ENCODE results near the gene SMAGP.
A peak's percentile ranks its signal among the peaks of the same experiment; 100 is the strongest.
"Not testable (repeated sequence)": the region's sequence is repeated elsewhere in the genome, so short reads cannot be mapped to it uniquely, and the experiment has no call there.

SMAGP gene, protein sequence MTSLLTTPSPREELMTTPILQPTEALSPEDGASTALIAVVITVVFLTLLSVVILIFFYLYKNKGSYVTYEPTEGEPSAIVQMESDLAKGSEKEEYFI

GRCh38 chr12:51270067-51270950, at the start of gene SMAGP:
Gene SMAGP (minus strand): TSS chr12:51270415. CDS start chr12:51269278, 1,137 bp downstream.
- DNase-seq, result peak; percentile 41

GRCh38 chr12:51318846-51319599, 48.8 kb upstream of the SMAGP start:
- DNase-seq, result peak; percentile 61

DNA sequence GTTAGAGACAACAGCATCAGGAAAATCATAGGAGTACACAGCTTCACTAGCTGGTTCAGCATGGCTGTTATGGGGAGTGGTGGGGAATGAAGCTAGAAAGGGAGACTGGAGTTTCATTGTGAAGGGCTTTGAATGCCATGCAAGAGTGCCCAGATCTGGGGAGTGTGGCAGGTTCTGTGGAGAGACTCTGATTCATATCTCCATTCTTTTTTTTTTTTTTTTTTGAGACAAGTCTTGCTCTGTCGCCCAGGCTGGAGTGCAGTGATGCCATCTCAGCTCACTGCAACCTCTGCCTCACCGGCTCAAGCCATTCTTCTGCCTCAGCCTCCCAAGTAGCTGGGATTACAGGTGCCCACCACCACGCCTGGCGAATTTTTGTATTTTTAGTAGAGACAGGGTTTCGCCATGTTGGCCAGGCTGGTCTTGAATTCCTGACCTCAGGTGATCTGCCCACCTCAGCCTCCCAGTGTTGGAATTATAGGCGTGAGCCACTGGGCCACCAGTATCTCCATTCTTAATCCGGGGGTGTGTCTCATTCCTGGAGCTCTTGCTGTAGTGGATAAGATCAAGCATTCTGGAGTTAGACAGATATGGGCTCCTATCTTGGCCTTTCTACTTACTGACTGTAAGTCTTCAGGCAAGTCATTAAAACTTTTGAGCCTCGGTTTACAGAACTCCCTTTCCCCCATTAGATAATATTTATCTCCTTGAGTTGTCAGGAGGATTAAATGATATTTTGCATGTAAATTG, 48.0 kb upstream of the SMAGP start:
- DNase-seq, result not testable (repeated sequence)

DNA sequence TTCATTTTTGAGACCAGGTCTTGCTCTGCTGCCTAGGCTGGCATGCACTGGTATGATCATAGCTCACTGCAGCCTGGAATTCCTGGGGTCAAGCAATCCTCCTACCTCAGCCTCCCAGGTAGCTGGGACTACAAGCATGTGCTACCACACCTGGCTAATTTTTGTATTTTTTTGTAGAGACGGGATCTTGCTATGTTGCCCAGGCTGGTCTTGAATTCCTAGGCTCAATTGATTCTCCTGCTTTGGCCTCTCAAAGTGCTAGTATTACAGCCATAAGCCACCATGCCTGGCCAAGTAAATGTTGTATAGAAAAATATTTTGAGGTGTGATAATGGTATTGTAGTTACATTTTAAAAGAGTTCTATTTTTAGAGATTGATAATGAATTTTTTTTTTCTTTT, 41.2 kb upstream of the SMAGP start:
- no peak for DNase-seq

DNA sequence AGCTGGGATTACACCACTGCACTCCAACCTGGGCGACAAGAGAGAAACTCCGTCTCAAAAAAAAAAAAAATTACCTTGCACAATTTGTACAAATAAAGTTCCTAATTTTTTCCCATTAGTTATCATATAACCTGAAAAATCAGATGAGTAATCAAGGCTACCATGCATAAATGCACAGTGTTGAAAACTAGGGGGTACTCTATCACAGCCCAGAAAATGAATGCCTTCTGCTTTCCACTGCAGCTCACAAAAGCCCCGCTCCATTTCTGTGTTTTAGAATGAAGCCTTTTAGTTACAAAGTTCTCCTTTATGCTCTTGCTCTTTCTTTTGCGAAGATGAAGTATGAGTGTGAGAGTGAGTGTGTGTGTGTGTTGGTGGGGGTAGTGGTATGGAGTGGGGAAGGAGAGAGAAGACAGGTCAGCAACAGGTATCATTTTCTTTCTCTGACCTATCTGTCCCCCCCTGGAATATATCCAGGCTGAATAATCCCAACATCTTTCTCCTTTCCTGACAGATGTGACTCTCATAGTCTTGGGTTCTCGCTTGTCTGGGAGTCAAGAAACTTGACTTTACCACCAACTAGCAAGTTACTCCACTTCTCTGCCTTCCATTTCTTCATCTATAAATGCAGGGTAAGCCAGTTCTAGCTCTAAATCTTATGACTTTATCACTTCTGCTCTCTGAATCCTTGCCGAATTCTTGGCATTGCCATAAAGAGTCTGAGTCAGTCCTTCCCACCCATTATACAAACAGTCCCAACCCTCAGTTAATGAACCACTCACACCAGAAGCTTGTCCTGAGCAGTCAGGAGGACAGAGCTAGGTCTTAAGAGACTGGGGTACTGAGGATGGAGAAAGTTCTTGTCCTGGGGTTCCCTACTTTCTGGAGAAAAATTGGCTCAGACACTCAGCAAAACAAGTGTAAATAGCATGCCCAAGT, 37.7 kb upstream of the SMAGP start:
- no peak for DNase-seq

- no peak for DNase-seq
Measured at GRCh38 chr12:51306507-51306906, 36.3 kb upstream of the SMAGP start.

DNA sequence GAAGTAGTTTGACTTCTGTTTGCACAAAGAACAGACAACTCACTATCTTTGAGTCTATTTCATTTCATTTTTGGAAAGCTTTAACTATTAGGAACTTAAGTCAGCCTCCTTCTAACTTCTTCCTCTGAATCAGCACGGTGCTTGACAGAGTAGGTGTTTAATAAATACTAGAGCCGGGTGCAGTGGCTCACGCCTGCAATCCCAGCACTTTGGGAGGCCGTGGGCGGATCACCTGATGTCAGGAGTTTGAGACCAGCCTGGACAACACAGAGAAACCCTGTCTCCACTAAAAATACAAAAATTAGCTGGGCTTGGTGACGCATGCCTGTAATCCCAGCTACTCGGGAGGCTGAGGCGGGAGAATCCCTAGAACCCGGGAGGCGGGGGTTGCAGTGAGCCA, 30.6 kb upstream of the SMAGP start:
- DNase-seq, result not testable (repeated sequence)

DNA sequence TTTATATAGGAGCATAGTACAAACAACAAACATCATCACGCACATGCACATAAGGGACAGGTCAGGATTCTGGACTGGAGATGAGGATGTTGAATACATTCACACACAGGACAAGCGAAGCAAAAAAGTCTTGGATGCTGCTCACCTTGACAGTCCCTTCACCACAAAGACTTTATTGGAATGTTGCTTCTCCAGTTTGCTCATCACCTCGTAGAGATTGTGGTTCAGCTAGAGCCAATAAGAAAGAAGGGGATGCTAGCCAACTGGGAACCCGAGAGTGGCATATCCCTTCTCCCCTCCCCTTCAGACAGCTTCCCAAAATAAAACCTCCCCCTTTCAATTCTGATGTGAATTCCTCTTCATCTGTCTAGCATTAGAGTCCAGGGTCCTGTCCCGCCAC, 25.4 kb upstream of the SMAGP start:
- DNase-seq, result no peak

- not testable (repeated sequence) for DNase-seq
Measured at GRCh38 chr12:51294097-51294496, 23.9 kb upstream of the SMAGP start.

- no peak for DNase-seq
Measured at GRCh38 chr12:51293696-51294095, 23.5 kb upstream of the SMAGP start.

DNA sequence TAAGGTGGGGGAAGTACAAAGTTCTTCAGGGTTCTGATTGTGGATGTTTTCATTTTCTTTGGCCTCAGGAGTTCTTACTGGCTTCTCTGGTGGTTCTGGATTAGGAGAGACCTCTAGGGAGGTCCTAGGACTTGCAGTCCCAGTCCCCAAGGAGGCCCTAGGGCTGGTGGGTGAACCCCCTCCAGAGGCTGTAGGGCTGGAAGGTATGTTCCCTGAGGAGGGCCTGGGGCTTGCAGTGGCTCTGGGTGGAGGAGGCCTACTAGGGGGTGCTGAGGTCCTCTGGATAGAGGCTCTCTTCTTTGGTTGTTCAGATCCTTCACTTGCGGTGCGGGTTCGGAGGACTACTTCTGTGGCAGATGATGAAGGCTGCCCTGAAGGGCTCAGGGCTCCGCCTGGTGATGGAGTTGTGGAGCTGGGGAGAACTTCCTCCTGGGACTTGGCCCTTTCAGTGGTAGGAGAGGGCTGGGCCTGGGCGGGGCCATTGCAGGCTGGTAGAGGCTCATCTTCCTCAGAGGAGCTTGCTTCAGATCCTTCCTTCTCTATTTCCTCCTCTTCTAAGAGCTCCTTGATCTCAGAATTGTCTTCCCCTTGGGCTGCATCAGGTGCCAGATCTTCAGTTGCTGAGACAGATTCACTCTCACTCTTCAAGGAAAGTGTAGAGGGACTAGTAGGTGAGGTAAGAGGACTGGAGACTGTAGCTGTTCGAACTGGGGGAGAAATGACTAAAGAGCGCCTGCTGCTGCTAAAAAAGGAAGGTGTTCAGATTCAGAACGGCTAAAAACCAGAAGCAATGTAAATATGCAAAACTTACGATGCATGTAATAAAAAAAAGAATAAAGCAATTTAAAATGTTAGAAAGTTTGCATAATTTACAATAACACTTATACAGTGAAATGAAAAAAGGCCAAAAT, 21.6 kb upstream of the SMAGP start:
- not testable (repeated sequence) for DNase-seq

DNA sequence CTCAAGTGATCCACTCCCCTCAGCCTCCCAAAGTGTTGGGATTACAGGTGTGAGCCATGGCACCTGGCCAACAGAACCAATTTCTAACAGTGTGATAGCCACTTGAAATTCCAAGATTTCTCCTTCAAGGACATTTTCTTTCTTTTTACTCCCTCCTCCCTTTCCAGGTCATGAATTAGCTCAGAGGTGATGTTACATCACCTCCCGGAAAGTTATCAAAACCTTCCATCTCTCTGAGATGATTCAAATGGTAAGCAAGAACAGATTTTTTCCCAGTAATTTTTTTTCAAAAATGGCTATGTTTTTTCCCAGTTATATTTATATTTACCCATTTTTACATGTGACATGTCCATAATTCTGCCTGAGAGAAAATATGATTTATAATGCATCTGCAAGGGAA, 15.6 kb upstream of the SMAGP start:
- DNase-seq, result no peak

DNA sequence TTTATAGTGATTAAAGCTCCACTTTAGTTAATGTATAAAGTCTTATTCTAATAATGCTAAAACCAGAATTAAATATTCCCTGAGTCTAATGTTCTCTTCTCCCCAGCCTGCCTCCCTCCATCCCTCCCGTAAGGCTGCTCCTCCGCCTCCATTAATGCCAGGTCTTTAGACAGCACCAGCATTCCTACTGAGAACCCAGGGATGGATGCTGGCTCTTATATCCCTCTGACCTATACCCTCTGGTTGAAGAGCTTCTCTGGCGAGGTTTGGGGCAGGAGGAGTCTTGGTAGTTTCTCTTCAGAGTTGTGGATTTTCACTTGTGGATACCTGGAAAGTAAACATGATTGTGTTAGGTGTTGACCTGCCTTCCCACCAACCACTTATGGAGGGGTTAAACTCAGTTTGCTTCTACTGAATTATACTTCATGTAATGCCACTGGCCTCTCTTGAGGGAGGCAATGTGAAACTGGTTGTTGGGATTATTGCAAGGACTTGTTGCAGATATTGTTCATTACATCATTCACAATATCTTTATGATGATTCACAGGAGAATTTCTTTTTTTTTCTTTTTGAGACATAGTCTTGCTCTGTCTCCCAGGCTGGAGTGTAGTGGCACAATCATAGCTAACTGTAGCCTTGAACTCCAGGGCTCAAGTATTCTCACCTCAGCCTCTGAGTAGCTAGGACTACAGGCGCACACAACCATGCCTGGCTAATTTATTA, 11.1 kb upstream of the SMAGP start:
- no peak for DNase-seq

GRCh38 chr12:51275088-51275487, 4.9 kb upstream of the SMAGP start:
- DNase-seq, result no peak

GRCh38 chr12:51272810-51273209, 2.6 kb upstream of the SMAGP start:
- not testable (repeated sequence) for DNase-seq

DNA sequence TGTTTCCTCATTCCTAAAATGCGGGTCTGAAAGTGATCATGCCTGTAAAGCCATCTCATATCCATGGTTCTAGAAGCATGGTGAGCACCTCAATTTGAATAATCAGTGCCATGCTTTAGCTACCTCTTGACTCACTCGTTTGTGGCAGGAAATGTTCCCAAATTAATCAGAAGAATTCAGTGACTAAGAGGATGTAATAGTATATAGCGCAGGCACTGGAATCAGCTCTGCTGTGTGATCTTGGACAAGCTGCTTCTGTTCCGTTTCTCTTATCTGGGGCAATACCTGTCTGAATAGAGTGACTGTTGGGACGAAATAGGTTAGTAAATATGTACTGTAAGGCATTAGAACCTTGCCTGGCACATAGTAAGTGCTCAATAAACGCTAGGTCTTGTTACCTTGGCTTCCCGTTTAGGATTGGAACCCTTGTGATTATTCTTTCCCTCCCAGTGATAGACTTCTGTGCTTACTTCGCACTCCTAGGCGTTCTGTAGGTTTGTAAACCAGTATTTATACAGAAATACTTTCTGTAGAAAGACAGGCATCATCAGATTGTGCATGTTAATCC, 820 bp upstream of the SMAGP start:
- no peak for DNase-seq

DNA sequence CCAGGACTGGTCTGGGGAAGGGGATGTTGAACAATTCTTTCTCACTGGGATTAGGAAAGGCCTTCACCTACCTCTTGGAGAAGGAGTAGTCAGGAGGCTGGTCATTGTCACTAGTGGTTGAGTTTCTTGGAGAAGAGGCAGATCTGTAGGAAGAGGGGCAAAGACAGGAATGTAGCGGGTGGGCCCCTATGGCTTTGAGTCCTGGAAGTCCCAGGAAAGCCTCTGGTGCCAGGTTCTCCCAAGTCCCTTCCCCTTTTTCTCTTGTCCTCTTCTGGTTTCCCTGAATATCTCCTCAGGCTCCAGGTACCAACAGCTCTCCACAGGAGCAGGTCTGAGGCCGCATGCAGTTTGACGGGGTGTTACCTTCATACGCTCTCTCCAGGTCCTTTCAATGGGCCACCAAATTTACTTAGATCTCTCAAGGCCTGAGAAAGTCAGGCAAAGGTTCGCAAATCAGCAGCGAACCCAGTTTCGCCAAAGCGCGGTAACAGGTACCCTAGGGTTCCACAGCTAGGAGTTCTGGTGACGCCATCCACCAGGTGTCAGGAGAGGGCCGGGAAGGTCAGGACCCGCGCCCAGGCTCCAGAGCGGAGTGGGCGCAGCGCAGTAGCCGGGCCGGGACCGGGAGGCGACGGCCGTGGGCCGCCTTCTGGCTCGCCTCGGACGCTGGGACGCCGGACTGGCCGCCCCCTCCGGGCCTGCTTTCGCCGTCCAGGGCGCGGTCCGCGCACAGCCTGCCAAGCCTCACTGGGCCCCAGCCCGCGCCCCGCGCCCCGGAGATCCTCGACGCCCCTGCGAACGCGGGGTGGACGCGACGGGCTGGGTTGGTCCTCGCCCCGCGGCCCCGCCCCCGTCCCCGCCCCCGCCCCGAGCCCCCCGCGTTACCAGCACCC, 795 bp downstream of the SMAGP start:
- DNase-seq, result peak; percentile 58

GRCh38 chr12:51265024-51265423, 5.2 kb downstream of the SMAGP start:
- DNase-seq, result no peak

DNA sequence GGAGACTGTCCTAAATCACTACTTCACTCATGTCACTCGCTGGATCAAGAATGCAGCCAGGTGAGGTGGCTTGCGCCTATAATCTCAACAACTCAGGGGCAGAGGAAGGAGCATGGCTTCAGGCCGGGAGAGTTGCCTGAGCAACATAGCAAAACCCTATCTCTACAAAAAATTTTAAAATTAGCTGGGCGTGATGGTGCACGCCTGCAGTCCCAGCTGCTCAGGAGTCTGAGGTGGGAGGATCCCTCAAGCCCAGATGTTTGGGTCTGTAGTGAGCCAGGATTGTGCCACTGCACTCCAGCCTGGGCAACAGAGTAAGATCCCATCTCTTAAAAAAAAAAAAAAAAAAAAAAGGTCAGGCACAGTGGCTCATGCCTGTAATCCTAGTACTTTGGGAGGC, 5.9 kb downstream of the SMAGP start:
- DNase-seq, result no peak
